NB4 (cell line): ENCODE measurements around the gene CST9.

Source experiments
- DNase-seq: peaks from one replicate; pipeline ENCODE4 v3.0.0; 2010; ENCODE audit warnings: low read depth
- H3K4me3 ChIP-seq: one replicate; pipeline ENCODE4 v1.5.1; 2011; ENCODE audit warnings: mild to moderate bottlenecking, low read depth, low read length, moderate library complexity
- MAX ChIP-seq: IDR thresholded peaks from 2 replicates; pipeline ENCODE4 v1.6.1; 2011; ENCODE audit warnings: low read depth, low read length
- MYC ChIP-seq: IDR thresholded peaks from 2 replicates; pipeline ENCODE4 v1.6.1; 2011; ENCODE audit warnings: low read depth, low read length
- POLR2A ChIP-seq: IDR thresholded peaks from 2 replicates; pipeline ENCODE4 v1.6.1; 2011; ENCODE audit warnings: mild to moderate bottlenecking; ENCODE audit not compliant: insufficient read length; ENCODE audit errors: extremely low read depth
- TF ChIP-seq, protein P1 (sequence below): IDR thresholded peaks from one replicate; pipeline ENCODE4 v1.5.1; 2012; ENCODE audit warnings: low read depth, low read length

The CST9 gene

DNA sequence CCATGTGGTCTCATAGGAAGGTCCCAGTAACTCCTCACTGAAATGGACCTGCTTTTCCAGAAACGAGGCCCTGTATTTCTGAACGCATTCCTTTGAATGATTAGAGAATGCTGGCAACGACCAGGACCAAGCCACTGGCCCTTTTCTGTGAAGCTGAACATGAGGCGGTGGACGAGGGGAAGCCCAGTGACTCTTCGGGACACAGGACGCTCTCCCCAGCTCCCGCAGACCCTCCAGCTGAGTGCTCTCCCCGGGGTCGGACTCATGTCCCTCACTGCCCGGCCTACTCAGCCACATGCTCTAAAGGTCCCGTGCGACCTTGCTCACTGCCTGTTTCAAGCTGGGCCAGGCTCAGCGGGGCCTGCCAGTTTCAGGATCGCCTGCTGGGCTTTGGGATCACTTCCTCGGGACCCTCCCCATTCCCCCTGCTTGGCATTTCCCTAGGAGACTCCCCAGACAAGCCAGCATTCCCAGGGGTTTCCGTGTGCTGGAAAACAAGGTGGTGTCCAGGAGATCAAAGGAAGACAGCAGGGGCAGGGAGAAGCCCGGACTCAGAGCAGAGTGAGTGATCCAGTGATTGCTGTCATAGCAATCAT lies 2.6 kb upstream of the CST9 start:
- no peak for TF ChIP-seq MYC
- H3K4me3 ChIP-seq, result no peak overlapping the region
- DNase-seq, result no peak

DNA sequence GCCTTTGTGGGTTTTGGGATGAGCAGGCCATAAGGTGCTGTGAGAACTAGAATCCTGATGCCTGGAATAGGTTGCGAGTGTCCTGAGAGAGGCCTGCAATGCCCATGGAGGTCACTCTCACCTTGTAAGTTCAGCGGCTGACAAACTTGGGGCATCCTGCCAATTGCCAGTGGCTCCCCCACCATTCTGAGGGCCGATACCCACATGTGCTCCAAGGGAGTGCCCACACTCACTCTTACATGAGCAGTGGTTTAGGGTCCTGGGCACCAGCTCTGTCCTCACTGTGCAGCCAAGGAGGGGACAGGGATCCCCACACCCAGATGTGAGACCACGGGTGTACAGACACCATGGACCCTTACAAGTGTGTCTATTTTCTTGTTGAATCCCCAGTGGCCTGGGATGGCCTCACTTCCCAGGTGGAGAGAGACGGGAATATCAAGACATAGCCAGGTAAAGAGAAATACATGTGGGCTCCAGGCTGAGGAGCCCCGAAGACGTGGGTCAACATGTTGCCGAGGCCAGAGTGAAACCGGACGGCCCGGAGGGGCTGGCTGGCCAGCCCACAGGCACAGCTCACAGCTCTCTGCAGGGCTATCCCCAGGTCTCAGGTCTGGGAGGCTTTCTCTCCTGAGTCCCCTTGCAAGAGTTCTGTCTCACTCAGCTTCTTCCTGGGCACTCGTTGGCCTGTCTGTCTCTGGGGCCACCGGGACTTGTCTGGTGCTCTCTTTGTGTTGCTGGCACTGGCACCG lies 2.0 kb upstream of the CST9 start:
- no peak overlapping the region for H3K4me3 ChIP-seq
- no peak for DNase-seq
- TF ChIP-seq MAX (no peak), MYC (no peak), POLR2A (no peak)
- TF ChIP-seq, protein P1, sequence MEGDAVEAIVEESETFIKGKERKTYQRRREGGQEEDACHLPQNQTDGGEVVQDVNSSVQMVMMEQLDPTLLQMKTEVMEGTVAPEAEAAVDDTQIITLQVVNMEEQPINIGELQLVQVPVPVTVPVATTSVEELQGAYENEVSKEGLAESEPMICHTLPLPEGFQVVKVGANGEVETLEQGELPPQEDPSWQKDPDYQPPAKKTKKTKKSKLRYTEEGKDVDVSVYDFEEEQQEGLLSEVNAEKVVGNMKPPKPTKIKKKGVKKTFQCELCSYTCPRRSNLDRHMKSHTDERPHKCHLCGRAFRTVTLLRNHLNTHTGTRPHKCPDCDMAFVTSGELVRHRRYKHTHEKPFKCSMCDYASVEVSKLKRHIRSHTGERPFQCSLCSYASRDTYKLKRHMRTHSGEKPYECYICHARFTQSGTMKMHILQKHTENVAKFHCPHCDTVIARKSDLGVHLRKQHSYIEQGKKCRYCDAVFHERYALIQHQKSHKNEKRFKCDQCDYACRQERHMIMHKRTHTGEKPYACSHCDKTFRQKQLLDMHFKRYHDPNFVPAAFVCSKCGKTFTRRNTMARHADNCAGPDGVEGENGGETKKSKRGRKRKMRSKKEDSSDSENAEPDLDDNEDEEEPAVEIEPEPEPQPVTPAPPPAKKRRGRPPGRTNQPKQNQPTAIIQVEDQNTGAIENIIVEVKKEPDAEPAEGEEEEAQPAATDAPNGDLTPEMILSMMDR, result no peak

DNA sequence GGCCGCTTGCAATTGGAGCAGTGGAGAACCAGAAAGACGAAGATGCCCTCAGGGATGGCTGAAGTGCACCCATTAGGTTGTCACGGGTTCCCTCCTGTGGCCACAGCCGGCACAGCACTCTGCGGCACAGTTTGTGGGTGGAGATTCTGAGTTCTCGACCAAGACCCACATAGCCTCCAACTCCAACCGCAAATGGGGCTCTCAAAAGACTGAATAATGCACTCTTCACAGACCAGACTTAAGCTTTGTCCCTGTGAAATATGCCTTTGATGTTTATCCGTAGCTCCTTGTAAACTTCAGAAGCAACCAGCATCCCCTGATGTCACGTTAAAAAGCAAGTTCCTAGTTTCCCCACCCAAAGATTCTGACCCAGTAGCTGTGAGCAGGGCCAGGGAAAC lies 934 bp upstream of the CST9 start:
- TF ChIP-seq MYC, result no peak
- TF ChIP-seq, protein P1, result peak; percentile 94
- TF ChIP-seq MAX, result peak; percentile 32; the same call in 1 of the 2 replicates
- H3K4me3 ChIP-seq, result no peak overlapping the region
- peak; percentile 69 for DNase-seq

DNA sequence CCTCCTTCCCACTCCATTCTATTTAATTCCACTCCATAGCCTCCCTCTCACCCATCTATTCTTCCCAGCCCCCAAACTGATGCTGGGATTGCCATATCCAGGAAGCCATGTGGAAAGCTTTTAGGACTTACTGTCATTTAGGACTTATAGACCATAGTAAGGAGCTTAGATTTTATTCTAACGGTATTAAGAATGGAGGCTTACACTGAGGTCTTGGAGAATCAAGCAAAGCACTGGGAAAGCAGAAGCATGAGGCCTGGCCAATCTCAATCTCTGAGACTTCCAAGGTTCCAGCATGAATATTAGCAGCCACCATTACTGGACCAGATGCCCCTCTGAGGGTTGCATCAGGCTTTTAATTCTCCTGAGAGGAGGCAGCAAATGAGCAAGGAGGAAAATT lies 1.4 kb downstream of the CST9 start:
- DNase-seq, result no peak
- TF ChIP-seq MYC (no peak), POLR2A (no peak)
- TF ChIP-seq, protein P1, result no peak
- H3K4me3 ChIP-seq, result no peak overlapping the region

DNA sequence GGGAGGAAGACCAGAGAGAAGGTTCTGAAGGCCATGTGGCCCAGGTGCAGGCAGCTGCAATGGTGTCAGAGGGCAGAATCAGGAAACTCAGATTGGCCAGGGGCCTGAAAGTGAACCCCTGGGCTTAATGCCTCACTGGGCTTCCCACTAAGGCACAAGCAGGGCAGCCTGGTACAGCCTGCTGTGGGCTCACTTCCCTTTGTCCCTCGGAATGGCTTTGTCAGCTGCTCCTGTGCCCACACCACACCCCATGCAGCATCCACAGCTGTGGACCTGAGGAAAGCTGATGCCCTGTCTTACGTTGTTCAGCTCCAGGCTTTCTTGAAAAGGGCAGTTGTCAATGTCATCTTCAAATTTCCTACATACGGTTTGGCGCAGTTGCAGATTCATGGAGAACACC lies 2.4 kb downstream of the CST9 start:
- TF ChIP-seq MAX, result no peak
- TF ChIP-seq, protein P1, result no peak
- TF ChIP-seq MYC, result no peak
- TF ChIP-seq POLR2A, result no peak
- no peak overlapping the region for H3K4me3 ChIP-seq
- no peak for DNase-seq

DNA sequence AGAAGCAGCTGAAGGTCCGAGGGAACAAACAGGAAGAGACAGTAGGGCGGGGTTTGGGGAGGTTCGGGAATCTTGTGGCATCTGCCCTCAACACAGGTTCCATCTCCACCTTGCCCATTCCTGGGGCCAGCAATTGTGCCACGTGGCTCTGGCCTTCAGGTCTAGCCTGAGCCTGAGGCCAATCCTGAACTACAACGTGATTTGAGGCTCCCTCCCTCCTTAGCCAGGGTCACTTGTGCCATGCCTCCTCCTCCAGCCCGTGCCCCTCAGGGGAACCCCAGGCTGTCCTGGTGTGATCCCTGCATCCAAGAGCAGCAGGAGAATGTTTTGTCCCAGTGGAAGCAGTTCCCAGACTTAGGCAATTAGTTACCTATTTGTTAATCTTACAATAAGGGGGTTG lies 3.0 kb downstream of the CST9 start:
- H3K4me3 ChIP-seq, result no peak overlapping the region

More for the DNA sequence above, 3.0 kb downstream of the CST9 start:
- DNase-seq, result no peak
- TF ChIP-seq, protein P1, result no peak
- TF ChIP-seq MAX (no peak), POLR2A (no peak), MYC (no peak)
